OCI-LY1 (cell line): Measurements from ENCODE around the gene ZFHX3.

Experiments used
- CTCF ChIP-seq: fragments of 200-600 bp; sonication (generic), shearing (Covaris generic); IDR thresholded peaks from 2 replicates; pipeline ENCODE4 v1.5.1; 2017; ENCODE audit warnings: mild to moderate bottlenecking, antibody characterized with exemption, low read length, moderate library complexity, mixed read lengths
- EZH2 ChIP-seq: fragments of 200-600 bp; sonication (generic), shearing (Covaris generic); IDR thresholded peaks from 2 replicates; pipeline ENCODE4 v1.8.0; 2017; ENCODE audit warnings: borderline replicate concordance, mixed run types, mild to moderate bottlenecking, antibody characterized with exemption, low read length, moderate library complexity, mixed read lengths

GRCh38 chr16:72891291-72892227, 156.4 kb downstream of the ZFHX3 start:
- no peak for TF ChIP-seq CTCF
- TF ChIP-seq EZH2, result no peak
